ENCODE data around the gene CHAC2. TPM values are rescaled to one million over a fixed set of nuclear protein-coding genes. Genes with fewer than 3 reads are reported as not detected.

The CHAC2 gene
- total RNA-seq, 1 donor from 2014 or later: 4.5 TPM

DNA sequence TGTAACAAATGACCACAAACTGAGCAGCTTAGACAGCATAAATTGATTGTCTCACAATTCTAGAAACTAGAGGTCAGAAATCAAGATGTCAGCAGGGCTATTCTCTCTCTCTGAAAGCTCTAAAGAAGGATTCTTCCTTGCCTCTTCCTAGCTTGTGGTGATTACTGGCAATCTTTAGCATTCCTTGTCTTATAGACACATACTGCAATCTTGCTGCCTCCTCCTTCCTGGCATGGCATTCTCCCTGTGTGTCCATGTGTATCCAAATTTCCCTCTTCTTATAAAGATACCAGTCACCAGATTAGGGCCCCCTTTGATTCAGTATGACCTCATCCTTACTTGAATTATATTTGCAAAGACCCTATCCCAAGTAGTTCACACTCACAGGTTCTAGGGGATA lies 16.8 kb downstream of the CHAC2 start:
- H3K27me3 Mint-ChIP-seq (ENCODE audit: insufficient read depth, low read depth): peaks cover 2% of the 10 kb centered on the region

DNA sequence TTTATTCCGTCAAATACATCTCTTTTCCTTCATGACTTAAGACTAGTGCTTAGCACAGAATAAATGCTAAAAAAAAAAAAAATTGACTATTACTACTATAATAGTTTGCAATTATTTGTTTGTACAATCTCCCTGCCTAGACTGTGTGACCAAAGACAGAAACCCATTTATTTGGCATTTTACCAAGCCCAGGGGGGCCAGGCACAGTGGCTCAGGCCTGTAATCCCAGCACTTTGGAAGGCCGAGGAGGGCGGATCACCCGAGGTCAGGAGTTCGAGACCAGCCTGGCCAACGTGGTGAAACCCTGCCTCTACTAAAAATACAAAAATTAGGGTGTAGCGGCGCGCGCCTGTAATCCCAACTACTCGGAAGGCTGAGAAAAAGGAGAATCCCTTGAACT lies 17.8 kb downstream of the CHAC2 start:
- Mint-ChIP-seq H3K27ac (no peak overlapping the region), H3K4me3 (peak overlapping the region; percentile 98), H3K4me1 (peaks cover 33% of the 10 kb centered on the region), H3K36me3 (peaks cover 6% of the 10 kb centered on the region), H3K27me3 (ENCODE audit: insufficient read depth, low read depth) (peaks cover 2% of the 10 kb centered on the region), H3K9me3 (no peaks in the 10 kb centered on the region)
- Histone ChIP-seq H3F3A (ENCODE audit: low read depth) (peaks cover 13% of the 10 kb centered on the region), H3K9ac (peak overlapping the region; percentile 80), H2AFZ (replicated peaks) (no peak overlapping the region), H3K27ac (no peak overlapping the region), H3K4me2 (peak overlapping the region; percentile 100), H3K79me2 (ENCODE audit: low read depth) (peaks cover 97% of the 10 kb centered on the region), H3K36me3 (no peaks in the 10 kb centered on the region), H3K9me3 (ENCODE audit: low read depth) (no peaks in the 10 kb centered on the region), H4K20me1 (ENCODE audit: low read depth) (peaks cover 39% of the 10 kb centered on the region), H3K27me3 (no peaks in the 10 kb centered on the region), H3K4me1 (peaks cover 21% of the 10 kb centered on the region), H3K4me3 (peak overlapping the region; percentile 75)
- no peak for TF ChIP-seq EZH2phosphoT487 (IDR thresholded peaks at IDR 0.05)
- TF ChIP-seq EZH2 (IDR thresholded peaks at IDR 0.05): no peak
- TF ChIP-seq, protein P1, sequence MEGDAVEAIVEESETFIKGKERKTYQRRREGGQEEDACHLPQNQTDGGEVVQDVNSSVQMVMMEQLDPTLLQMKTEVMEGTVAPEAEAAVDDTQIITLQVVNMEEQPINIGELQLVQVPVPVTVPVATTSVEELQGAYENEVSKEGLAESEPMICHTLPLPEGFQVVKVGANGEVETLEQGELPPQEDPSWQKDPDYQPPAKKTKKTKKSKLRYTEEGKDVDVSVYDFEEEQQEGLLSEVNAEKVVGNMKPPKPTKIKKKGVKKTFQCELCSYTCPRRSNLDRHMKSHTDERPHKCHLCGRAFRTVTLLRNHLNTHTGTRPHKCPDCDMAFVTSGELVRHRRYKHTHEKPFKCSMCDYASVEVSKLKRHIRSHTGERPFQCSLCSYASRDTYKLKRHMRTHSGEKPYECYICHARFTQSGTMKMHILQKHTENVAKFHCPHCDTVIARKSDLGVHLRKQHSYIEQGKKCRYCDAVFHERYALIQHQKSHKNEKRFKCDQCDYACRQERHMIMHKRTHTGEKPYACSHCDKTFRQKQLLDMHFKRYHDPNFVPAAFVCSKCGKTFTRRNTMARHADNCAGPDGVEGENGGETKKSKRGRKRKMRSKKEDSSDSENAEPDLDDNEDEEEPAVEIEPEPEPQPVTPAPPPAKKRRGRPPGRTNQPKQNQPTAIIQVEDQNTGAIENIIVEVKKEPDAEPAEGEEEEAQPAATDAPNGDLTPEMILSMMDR (IDR thresholded peaks at IDR 0.05): no peak
- no peak for DNase-seq (ENCODE audit: low spot score)

More for the DNA sequence above, 16.8 kb downstream of the CHAC2 start:
- Mint-ChIP-seq H3K36me3 (peaks cover 10% of the 10 kb centered on the region), H3K4me3 (peak overlapping the region; percentile 98), H3K4me1 (peaks cover 33% of the 10 kb centered on the region), H3K27ac (no peak overlapping the region), H3K9me3 (no peaks in the 10 kb centered on the region)
- H4K20me1 ChIP-seq (ENCODE audit: low read depth): peaks cover 39% of the 10 kb centered on the region
- H3K4me2 ChIP-seq: peak overlapping the region; percentile 100
- no peak overlapping the region for H3K9ac ChIP-seq
- H3K9me3 ChIP-seq (ENCODE audit: low read depth): no peaks in the 10 kb centered on the region
- no peak for DNase-seq (ENCODE audit: low spot score)
- H3K4me3 ChIP-seq: peak overlapping the region; percentile 75
- H3K79me2 ChIP-seq (ENCODE audit: low read depth): peaks cover 97% of the 10 kb centered on the region
- H2AFZ ChIP-seq (replicated peaks): no peak overlapping the region
- TF ChIP-seq, protein P1 (IDR thresholded peaks at IDR 0.05): no peak
- no peak for TF ChIP-seq EZH2phosphoT487 (IDR thresholded peaks at IDR 0.05)
- no peak for TF ChIP-seq EZH2 (IDR thresholded peaks at IDR 0.05)
- H3K4me1 ChIP-seq: peaks cover 21% of the 10 kb centered on the region
- no peaks in the 10 kb centered on the region for H3K27me3 ChIP-seq
- H3K27ac ChIP-seq: no peak overlapping the region
- peaks cover 13% of the 10 kb centered on the region for H3F3A ChIP-seq (ENCODE audit: low read depth)
- H3K36me3 ChIP-seq: no peaks in the 10 kb centered on the region

DNA sequence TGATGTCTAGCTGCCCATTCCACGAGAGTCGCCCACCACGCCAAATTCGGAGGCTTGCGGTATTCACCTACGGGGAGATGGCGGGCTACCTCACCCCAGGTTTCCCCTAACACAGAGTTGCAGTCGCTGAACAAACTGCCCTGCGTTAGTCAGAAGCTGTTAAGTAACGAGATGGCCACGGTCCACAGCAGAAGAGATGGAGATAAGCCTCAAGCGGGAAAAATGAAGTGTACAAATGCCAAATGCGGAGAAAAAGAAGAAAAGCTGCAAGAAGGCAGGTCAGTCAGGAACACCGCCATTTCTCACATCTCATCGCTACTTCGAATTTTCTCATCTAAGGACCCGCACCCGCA lies 18.7 kb downstream of the CHAC2 start:
- Mint-ChIP-seq H3K4me1 (peaks cover 33% of the 10 kb centered on the region), H3K9me3 (no peaks in the 10 kb centered on the region), H3K4me3 (peak overlapping the region; percentile 98), H3K27me3 (ENCODE audit: insufficient read depth, low read depth) (peaks cover 2% of the 10 kb centered on the region), H3K36me3 (peaks cover 6% of the 10 kb centered on the region), H3K27ac (peak overlapping the region; percentile 98)
- H2AFZ ChIP-seq (replicated peaks): peak overlapping the region; percentile 95
- peak overlapping the region; percentile 100 for H3K4me2 ChIP-seq
- DNase-seq (ENCODE audit: low spot score): peak; percentile 48
- H3K9ac ChIP-seq: peak overlapping the region; percentile 80
- peak overlapping the region; percentile 88 for H3K27ac ChIP-seq
- TF ChIP-seq, protein P1 (IDR thresholded peaks at IDR 0.05): no peak
- TF ChIP-seq EZH2 (IDR thresholded peaks at IDR 0.05): no peak
- TF ChIP-seq EZH2phosphoT487 (IDR thresholded peaks at IDR 0.05): no peak
- H3F3A ChIP-seq (ENCODE audit: low read depth): peaks cover 13% of the 10 kb centered on the region
- peak overlapping the region; percentile 75 for H3K4me3 ChIP-seq
- H3K9me3 ChIP-seq (ENCODE audit: low read depth): no peaks in the 10 kb centered on the region
- peaks cover 97% of the 10 kb centered on the region for H3K79me2 ChIP-seq (ENCODE audit: low read depth)
- peaks cover 21% of the 10 kb centered on the region for H3K4me1 ChIP-seq
- no peaks in the 10 kb centered on the region for H3K27me3 ChIP-seq
- H4K20me1 ChIP-seq (ENCODE audit: low read depth): peaks cover 39% of the 10 kb centered on the region
- no peaks in the 10 kb centered on the region for H3K36me3 ChIP-seq

All from neural progenitor cell (in vitro differentiated cells).